Stomach (tissue), 9 donors: ENCODE measurements around the gene CRIM1. TPM values are rescaled to one million over a fixed set of nuclear protein-coding genes. Genes with fewer than 3 reads are reported as not detected.

ENCODE experiments used
- DNase-seq, 2 donors: peaks; one replicate each; pipeline versions ENCODE4 v3.0.0 to v3.0.0-alpha.2; 2013 to 2019
- H3K27ac ChIP-seq, 5 donors: fragments of 200-600 bp in 4 of 5; sonication (generic) in 4 of 5; one replicate each; pipeline ENCODE4 v1.5.1; 2013 to 2019; ENCODE audit warnings: mild to moderate bottlenecking in 1 of 5, moderate library complexity in 1 of 5
- H3K27me3 ChIP-seq, 3 donors: fragments of 200-600 bp; sonication (generic); one replicate each; pipeline ENCODE4 v1.5.1; 2017 to 2019; ENCODE audit warnings: mixed run types in 1 of 3
- H3K36me3 ChIP-seq, 4 donors: fragments of 200-600 bp; sonication (generic); 1 replicate in 3 of 4; 2 replicates in 1 of 4; pipeline ENCODE4 v1.5.1; 2016 to 2019
- H3K4me1 ChIP-seq, 4 donors: fragments of 200-600 bp; sonication (generic); one replicate each; pipeline ENCODE4 v1.5.1; 2016 to 2019
- H3K4me3 ChIP-seq, 4 donors: fragments of 200-600 bp; sonication (generic) in 3 of 4; one replicate each; pipeline ENCODE4 v1.5.1; 2016 to 2019; ENCODE audit warnings: mild to moderate bottlenecking in 1 of 4
- H3K9me3 ChIP-seq, 4 donors: fragments of 200-600 bp; sonication (generic); one replicate each; pipeline ENCODE4 v1.5.1; 2016 to 2019
- CTCF ChIP-seq, 7 experiments: fragments of 450-650 bp in 4 of 7; fragments of 200-600 bp in 3 of 7; sonication (generic) in 3 of 7; IDR thresholded peaks; one replicate each; pipeline ENCODE4 v1.5.1; 2016 to 2019; ENCODE audit warnings: antibody characterized with exemption in 7 of 7, control low read depth in 2 of 7, mild to moderate bottlenecking in 1 of 7
- EP300 ChIP-seq: sonication (generic); formaldehyde crosslinking; IDR thresholded peaks from one replicate; pipeline ENCODE4 v1.6.1; 2017; ENCODE audit warnings: antibody characterized with exemption
- POLR2A ChIP-seq, 4 donors: fragments of 450-650 bp; IDR thresholded peaks; one replicate each; pipeline ENCODE4 v1.6.1; 2016; ENCODE audit warnings: antibody characterized with exemption in 4 of 4, control low read depth in 2 of 4, mild to moderate bottlenecking in 1 of 4, moderate library complexity in 1 of 4
- POLR2AphosphoS5 ChIP-seq, 3 donors: sonication (generic); formaldehyde crosslinking; IDR thresholded peaks; one replicate each; pipeline ENCODE4 v1.6.1; 2016; ENCODE audit warnings: antibody characterized with exemption in 3 of 3
- WGBS, 5 donors: extraction: QIAGEN DNeasy Blood & Tissue Kit in 3 of 5; methylation state at CpG; one replicate each; pipeline versions ENCODE4 v1.1.5 to v1.1.7; 2013 to 2018; 5-methylcytosine and 5-hydroxymethylcytosine counted together
- intact Hi-C: fragments of 100-400 bp; cut with DNase I; formaldehyde crosslinking; loops from one replicate; pipeline ENCODE4 v1.15.1; 2023; ENCODE audit warnings: low total_unique reads
- polyA plus RNA-seq, 3 donors: library from polyadenylated mRNA; stranded (reverse); fragments of 200-250 nt; gene quantifications; one replicate each; pipeline ENCODE4 v1.2.3, GENCODE V29; 2013
- total RNA-seq, 5 donors: library from RNA; depleted of rRNA; stranded (reverse); fragments of >200 nt; gene quantifications; one replicate each; pipeline versions ENCODE4 v1.1.0 to v1.2.3, GENCODE V29; 2014 to 2016
- donor health status: healthy with polysubstance abuse.
- donor health status: Bipolar disorder and iron deficiency.
- donor health status: healthy.

Gene CRIM1
- total and polyA plus RNA-seq, 8 donors: 3.1 to 158 (median 50.7) TPM

- DNase-seq: no peak
- Histone ChIP-seq H3K4me3 (no peak overlapping the region), H3K4me1 (no peaks in the 10 kb centered on the region), H3K27me3 (no peaks in the 10 kb centered on the region), H3K27ac (no peak overlapping the region), H3K9me3 (no peaks in the 10 kb centered on the region), H3K36me3 (peaks cover 16 to 68% (median 51%) of the 10 kb centered on the region in 4 donors)
- 71 to 89% (median 80%) methylated on average over 4 of the region's 4 CpGs for WGBS, 5 donors
- TF ChIP-seq EP300 (no peak), POLR2AphosphoS5 (IDR thresholded peaks at IDR 0.05) (no peak), CTCF (IDR thresholded peaks at IDR 0.05) (no peak), POLR2A (IDR thresholded peaks at IDR 0.05) (no peak)
- intact Hi-C loops: no loop called here
Observed at GRCh38 chr2:36523153-36523552, 167.6 kb downstream of the CRIM1 start.

GRCh38 chr2:36525245-36525644, 169.7 kb downstream of the CRIM1 start:
- no peaks in the 10 kb centered on the region for H3K9me3 ChIP-seq
- TF ChIP-seq EP300 (no peak), POLR2AphosphoS5 (IDR thresholded peaks at IDR 0.05) (no peak), POLR2A (IDR thresholded peaks at IDR 0.05) (no peak), CTCF (IDR thresholded peaks at IDR 0.05) (no peak)
- H3K27ac ChIP-seq: no peak overlapping the region
- no peak overlapping the region for H3K4me3 ChIP-seq
- peaks cover 0 to 2% (median 0%) of the 10 kb centered on the region in 4 donors for H3K4me1 ChIP-seq
- H3K36me3 ChIP-seq: peaks cover 11 to 47% (median 35%) of the 10 kb centered on the region in 4 donors
- DNase-seq: no peak
- 54 to 75% (median 57%) methylated on average over 5 of the region's 5 CpGs for WGBS, 5 donors
- H3K27me3 ChIP-seq: no peaks in the 10 kb centered on the region
- intact Hi-C loops: no loop called here

- TF ChIP-seq CTCF (IDR thresholded peaks at IDR 0.05) (no peak), EP300 (no peak), POLR2A (IDR thresholded peaks at IDR 0.05) (no peak), POLR2AphosphoS5 (IDR thresholded peaks at IDR 0.05) (no peak)
- no peaks in the 10 kb centered on the region for H3K27me3 ChIP-seq
- H3K9me3 ChIP-seq: no peaks in the 10 kb centered on the region
- intact Hi-C loops: no loop called here
- no peak overlapping the region for H3K27ac ChIP-seq
- DNase-seq: no peak
- H3K4me1 ChIP-seq: peaks cover 0 to 11% (median 0%) of the 10 kb centered on the region in 4 donors
- H3K36me3 ChIP-seq: peaks cover 8 to 37% (median 27%) of the 10 kb centered on the region in 4 donors
- H3K4me3 ChIP-seq: no peak overlapping the region
- 70 to 76% (median 72%) methylated on average over 2 of the region's 2 CpGs for WGBS, 5 donors
Observed at GRCh38 chr2:36526226-36526625, 170.6 kb downstream of the CRIM1 start.

- no peak for DNase-seq
- Histone ChIP-seq H3K36me3 (peaks cover 0 to 26% (median 12%) of the 10 kb centered on the region in 4 donors), H3K27ac (no peak overlapping the region), H3K4me1 (peaks cover 0 to 11% (median 0%) of the 10 kb centered on the region in 4 donors), H3K4me3 (no peak overlapping the region), H3K9me3 (no peaks in the 10 kb centered on the region), H3K27me3 (no peaks in the 10 kb centered on the region)
- 80 to 87% (median 83%) methylated on average over 4 of the region's 4 CpGs for WGBS, 5 donors
- TF ChIP-seq EP300: no peak
- TF ChIP-seq POLR2A (IDR thresholded peaks at IDR 0.05): no peak
- no peak for TF ChIP-seq POLR2AphosphoS5 (IDR thresholded peaks at IDR 0.05)
- TF ChIP-seq CTCF (IDR thresholded peaks at IDR 0.05): no peak
- intact Hi-C loops: no loop called here
Observed at GRCh38 chr2:36528274-36528673, 172.7 kb downstream of the CRIM1 start.
